ENCODE measurements around the gene GLIS1.
"Not testable (repeated sequence)": the region's sequence is repeated elsewhere in the genome, so short reads cannot be mapped to it uniquely, and the experiment has no call there.

The GLIS1 gene

GRCh38 chr1:53557830-53558738 lies 180.9 kb downstream of the GLIS1 start:
- in situ Hi-C loops (cut with MboI; ENCODE audit: low pct_unique_long_range_greater_than_20kb, low sequenced_read_pairs, unreplicated experiment), result no loop called here
- no peak for DNase-seq (ENCODE audit: low spot score)

DNA sequence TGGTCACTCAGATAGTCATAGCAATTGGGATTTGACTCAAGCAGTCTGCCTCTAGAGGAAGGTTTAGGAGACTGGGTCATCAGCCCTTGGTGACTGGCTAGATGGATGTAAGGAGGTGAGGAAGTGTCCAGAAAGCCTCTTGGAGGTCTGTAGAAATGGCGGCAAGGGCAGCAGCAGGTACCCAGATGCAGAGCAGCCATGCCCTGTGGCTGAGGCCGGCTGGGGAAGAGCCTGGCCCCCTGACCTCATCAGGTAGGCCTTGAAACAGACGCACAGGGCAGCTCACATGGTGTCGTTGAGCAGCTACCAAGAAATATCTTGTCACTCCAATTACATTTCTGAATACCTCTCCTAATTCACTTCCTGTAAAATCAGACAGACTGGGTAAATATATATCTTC lies 181.6 kb downstream of the GLIS1 start:
- no peak for TF ChIP-seq CTCF (IDR thresholded peaks at IDR 0.05; ENCODE audit: extremely low read depth, insufficient read depth, missing control alignments)
- in situ Hi-C loops (cut with MboI; ENCODE audit: low pct_unique_long_range_greater_than_20kb, low sequenced_read_pairs, unreplicated experiment), result no loop called here
- no peak for DNase-seq (ENCODE audit: low spot score)

More at GRCh38 chr1:53557830-53558738, 180.9 kb downstream of the GLIS1 start:
- no peak for TF ChIP-seq CTCF (IDR thresholded peaks at IDR 0.05; ENCODE audit: extremely low read depth, insufficient read depth, missing control alignments)

DNA sequence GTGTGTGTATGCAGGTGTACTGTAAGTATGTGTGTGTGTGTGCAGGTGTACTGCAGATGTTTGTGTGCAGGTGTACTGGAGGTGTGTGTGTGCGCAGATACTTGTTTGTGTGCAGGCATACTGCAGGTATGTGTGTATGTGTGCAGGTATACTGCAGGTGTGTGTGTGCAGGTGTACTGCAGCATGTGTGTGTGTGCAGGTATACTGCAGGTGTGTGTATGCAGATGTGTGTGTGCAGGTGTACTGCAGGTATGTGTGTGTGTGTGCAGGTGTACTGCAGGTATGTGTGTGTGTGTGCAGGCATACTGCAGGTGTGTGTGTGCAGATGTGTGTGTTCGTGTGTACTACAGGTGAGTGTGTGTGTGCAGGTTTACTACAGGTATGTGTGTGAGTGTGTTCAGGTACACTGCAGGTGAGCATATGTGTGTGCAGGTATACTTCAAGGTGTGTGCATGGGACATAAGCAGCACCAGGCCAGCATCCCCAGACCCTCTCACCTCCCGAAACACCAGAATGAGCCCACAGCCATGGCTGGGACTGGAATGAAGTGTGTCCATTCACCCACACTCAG lies 182.2 kb downstream of the GLIS1 start:
- no peak for TF ChIP-seq CTCF (IDR thresholded peaks at IDR 0.05; ENCODE audit: extremely low read depth, insufficient read depth, missing control alignments)
- no peak for DNase-seq (ENCODE audit: low spot score)
- in situ Hi-C loops (cut with MboI; ENCODE audit: low pct_unique_long_range_greater_than_20kb, low sequenced_read_pairs, unreplicated experiment), result no loop called here

DNA sequence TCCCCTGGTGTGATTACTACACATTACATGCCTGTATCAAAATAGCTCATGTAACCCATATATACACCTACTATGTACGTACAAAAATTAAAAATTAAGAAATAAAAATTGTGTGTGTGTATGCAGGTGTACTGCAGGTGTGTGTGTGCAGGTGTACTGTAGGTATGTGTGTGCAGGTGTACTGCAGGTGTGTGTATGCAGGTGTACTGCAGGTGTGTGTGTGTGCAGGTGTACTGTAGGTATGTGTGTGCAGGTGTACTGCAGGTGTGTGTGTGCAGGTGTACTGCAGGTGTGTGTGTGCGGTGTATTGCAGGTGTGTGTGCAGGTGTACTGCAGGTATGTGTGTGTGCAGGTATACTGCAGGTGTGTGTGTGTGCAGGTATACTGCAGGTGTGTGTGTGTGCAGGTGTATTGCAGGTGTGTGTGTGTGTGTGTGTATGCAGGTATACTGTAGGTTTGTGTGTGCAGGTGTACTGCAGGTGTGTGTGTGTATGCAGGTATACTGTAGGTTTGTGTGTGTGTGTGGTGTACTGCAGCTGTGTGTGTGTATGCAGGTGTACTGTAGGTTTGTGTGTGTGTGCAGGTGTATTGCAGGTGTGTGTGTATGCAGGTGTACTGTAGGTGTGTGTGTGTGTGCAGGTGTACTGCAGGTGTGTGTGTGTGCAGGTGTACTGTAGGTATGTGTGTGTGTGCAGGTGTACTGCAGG lies 183.2 kb downstream of the GLIS1 start:
- DNase-seq (ENCODE audit: low spot score); in situ Hi-C loops (cut with MboI; ENCODE audit: low pct_unique_long_range_greater_than_20kb, low sequenced_read_pairs, unreplicated experiment): not testable (repeated sequence)

- in situ Hi-C loops (cut with MboI; ENCODE audit: low pct_unique_long_range_greater_than_20kb, low sequenced_read_pairs, unreplicated experiment), result no loop called here
- DNase-seq (ENCODE audit: low spot score), result no peak
- TF ChIP-seq CTCF (IDR thresholded peaks at IDR 0.05; ENCODE audit: extremely low read depth, insufficient read depth, missing control alignments), result no peak
These were observed 184.2 kb downstream of the GLIS1 start for GRCh38 chr1:53554592-53555305.

GRCh38 chr1:53553734-53554509 lies 185.0 kb downstream of the GLIS1 start:
- no peak for TF ChIP-seq CTCF (IDR thresholded peaks at IDR 0.05; ENCODE audit: extremely low read depth, insufficient read depth, missing control alignments)
- no peak for DNase-seq (ENCODE audit: low spot score)
- in situ Hi-C loops (cut with MboI; ENCODE audit: low pct_unique_long_range_greater_than_20kb, low sequenced_read_pairs, unreplicated experiment), result no loop called here

All from GM13977 (cell line).